Measurements from ENCODE around the gene MRPS27.

The MRPS27 gene

DNA sequence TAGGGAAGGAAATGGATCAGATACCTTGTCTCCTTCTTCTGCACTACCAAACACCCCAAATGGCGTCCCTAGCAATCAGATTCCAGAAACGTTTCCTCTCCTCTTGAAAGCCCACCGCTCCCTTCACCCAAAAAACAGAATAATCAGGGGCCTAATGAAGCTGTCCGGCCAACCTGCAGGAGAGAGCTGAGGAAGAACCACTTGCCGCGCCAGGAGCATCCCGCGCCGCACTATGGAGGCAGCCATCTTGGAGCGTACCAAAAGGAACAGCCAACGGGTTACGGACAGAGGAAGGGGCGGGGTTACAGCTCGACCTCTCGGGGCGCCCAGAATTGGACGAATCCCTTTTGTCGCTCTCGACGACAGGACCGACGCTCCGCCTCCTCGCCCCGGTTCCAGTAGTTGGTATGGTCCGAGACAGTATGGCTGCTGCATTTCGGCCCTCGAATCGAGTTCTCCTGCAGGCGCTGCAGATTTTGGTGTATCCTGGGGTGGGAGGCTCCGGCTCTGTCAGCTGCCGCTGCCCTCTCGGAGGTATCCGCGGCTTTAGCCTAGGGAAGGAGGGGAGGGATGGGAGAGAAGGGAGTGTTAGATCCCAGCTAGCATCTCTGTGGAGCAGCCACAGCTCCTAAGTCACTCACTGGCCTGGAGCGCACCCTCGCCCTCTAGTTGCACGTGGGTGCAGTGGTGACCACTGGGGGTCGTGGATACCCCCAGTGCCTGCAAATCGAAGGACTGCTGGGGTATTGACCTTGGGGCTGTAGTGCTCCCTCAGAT is at the start of gene MRPS27, which contains the start of gene PTCD2:
Gene MRPS27, minus strand, starts transcription at position 265 of the 777 bp plus-strand sequence. Its CDS starts 19 bp downstream, at position 246.
Gene PTCD2, plus strand, starts transcription at position 398 of the 777 bp plus-strand sequence. Its CDS starts 10 bp downstream, at position 408.
- DNase-seq (ENCODE audit: low spot score), result peak; percentile 98

DNA sequence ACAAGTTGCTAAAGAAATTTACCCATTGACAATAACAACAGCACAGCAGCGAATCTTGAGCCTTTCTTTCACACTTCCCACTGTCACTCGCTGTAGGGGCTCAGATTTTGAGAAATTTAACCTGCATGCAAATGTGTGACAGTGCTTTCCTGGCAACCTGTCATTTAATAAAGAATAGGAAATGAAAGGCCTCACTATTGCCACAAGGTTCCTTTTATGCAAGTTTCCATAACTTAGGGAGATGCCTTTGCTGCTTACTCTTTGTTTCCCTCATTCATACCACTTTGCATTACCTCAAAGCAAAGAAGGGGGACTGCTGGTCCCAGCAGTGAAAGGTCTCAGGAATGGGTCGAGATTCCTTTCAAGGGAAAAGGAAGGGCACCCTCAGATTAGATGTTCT is 49.7 kb upstream of the MRPS27 start:
- DNase-seq (ENCODE audit: low spot score), result no peak

DNA sequence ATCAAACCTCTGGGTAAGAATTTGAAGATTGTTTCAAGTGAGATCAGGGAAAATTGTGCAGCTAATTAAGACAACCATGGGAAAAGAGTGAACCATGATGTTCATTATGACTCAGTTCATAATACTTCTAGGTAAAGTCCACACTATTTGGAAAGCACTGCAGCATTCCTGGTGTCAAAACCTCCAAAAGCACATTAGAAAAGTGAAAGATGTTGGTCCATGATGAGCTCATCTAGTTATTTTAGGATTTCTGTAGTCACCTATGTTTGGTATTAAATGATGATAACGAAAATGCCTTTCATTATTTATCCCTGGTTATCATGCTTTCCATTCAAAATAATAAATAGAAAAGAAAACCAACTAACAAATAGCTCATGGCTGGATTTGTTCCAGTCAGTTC is 49.3 kb upstream of the MRPS27 start:
- no peak for DNase-seq (ENCODE audit: low spot score)

DNA sequence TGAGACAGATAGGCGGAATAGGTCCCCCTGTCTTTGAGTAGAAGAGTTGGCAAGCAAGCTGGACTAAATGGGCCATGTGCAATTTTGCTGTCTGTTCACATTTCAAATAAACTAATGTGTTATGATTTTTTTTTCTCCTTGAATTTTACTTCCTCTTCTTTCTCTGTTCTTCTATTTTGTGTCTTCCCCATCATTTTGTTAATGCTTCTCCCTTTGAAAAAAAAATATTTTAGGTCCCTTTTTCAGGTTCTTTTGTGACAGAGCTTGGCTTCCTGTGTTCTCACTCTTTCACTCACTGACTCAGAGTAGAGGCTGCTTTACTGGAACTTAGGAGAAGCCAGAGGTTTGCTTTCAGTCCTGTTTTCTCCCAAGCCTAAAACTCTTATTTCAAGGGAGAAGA is 48.2 kb upstream of the MRPS27 start:
- DNase-seq (ENCODE audit: low spot score), result no peak

DNA sequence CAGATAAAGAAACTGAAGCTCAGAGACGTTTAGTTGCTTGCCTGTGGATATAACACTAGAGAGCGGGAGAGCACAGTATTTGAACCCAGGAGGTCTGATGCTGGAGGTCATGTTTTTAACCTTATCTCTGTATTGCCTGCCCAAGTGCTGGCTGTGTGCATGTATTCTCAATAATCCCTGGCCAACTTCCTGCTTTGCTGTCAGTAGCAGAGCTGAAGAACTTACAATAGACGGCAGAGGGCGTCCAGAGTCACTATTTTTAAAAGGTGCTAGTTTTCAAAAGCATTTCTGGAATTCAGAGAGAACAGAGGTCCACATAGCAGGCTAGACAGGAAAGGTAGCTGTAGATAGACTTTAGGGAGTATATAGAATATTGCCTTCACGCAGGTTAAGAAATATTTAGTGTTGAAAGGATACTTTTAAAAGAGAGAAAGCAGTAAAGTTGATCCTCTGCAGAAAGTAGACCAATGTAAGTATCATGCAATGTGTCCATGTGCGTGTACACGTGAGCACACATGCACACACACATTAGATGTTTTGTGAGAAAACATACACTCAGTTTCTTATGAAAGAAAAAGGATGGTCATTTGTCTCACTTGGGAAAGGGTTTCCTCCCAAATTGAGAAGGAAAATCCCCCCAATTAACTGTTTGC is 46.4 kb upstream of the MRPS27 start:
- DNase-seq (ENCODE audit: low spot score), result peak; percentile 71

DNA sequence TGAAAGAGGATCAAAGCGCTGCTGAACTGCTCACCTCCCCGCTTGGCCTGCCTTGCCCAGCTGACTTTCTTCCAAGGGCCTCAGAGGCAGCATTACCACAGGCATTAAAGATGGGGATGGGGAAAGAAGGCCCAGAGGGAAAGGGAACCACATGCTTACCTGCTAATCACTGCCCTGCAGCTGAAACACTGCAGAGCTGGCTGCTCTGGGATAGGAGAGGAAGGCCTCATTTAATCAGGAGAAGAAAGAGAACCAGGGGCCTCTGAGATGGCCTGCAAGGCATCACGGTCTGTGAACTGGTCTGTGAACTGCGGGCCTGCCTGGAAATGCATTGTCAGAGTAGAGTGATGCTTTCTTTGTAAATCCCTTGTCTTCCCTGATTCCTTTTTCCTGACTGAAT is 44.9 kb upstream of the MRPS27 start:
- no peak for DNase-seq (ENCODE audit: low spot score)

DNA sequence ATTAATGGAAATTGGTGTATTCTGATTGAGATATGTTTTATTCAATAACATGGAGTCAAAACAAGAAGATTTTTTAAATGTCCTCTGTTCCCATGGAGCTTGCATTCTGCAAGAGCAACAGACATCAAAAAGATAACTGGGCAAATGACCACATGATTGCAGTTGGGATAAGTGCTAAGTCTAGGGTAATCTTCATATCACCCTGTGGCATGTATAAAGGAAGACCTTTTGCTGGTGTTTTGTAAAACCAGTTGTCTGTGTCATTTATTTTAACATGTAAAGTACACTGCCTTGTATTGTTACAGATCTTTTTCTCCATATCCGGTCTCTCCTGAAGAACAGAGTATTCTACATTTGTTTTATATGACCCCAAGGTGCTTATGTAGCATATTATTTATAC is 44.1 kb upstream of the MRPS27 start:
- no peak for DNase-seq (ENCODE audit: low spot score)

DNA sequence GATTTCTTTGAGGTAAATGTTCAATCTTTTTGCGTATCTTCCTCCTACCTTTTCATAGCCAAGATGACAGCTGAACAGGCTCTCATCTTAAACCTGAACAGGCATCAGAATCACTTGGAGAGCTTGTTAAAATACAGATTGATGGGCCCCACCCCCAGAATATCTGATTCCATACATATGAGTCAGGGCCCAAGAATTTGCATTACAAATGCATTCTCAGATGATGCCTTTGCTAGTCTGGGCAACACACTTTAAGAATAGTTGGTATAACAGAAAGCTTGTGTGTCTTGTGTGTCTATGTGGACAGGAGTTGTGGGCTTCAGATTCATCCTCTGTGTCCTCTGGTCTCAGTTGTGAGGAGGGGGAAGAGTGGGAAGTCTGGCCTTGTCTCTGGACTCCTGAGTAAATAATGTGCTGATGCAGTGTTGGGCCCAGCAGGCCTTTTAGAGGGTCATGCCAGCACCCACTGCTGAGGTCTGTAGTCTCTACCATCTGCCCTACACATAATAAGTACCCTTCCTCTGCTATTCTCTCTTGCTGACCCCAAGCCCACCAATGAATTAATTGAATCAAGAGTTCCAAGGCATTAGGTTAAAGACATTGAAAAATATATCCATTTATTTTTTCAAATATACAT is 43.2 kb upstream of the MRPS27 start:
- peak; percentile 62 for DNase-seq (ENCODE audit: low spot score)

DNA sequence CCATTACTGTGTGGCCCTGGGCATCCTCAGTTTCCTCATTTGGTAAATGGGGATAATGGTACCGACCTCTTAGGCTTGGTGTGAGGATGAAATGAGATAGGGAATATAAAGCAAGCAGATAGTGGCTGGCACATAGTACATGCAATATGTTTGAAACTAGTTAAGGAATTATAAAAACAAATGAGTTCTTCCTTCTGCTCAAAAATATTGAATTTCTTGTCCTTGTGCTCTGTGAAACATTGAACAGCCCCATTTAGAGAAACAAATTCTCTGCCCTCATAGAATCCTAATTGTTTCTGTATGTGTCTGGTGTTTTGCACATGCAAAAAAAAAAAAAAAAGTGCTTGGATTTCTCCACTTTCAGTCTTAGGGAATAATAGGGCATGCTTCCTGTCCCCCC is 39.8 kb upstream of the MRPS27 start:
- DNase-seq (ENCODE audit: low spot score), result no peak

DNA sequence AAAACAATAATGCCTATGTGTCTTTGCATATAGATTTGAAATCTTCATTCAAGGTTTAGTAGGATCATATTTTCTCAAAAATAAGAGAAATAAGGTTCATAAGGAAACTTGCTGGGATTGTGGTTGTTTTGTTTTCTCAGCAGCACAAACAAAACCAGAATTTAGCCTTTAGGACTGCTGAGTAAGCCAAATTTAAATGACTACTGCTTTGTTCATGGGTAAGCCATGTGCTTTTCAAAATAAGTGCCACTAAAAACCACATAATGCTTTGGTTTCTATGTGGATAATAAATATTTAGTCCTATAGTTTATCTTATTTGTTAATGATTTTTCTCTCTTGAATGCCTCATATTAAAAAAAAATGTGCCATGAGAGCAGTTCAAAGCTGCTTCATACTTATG is 38.9 kb upstream of the MRPS27 start:
- no peak for DNase-seq (ENCODE audit: low spot score)

DNA sequence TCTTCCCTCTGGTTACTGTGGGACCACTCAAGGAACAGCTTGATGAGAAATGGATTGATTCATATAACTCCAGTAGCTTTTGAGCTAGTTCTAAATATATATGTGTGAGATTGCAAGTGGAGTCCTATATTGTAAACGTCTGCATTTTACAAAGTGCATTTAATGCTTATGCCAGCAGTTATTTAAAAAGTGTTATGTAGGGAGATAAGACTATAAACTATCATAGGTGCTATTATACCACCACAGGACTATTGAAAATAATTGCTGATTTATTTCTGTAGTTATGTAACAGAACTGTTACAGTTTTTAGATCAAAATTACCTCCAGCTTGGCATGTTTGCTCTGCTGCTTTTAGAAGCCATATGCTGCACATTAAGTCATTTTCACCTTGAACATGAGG is 36.3 kb upstream of the MRPS27 start:
- no peak for DNase-seq (ENCODE audit: low spot score)

DNA sequence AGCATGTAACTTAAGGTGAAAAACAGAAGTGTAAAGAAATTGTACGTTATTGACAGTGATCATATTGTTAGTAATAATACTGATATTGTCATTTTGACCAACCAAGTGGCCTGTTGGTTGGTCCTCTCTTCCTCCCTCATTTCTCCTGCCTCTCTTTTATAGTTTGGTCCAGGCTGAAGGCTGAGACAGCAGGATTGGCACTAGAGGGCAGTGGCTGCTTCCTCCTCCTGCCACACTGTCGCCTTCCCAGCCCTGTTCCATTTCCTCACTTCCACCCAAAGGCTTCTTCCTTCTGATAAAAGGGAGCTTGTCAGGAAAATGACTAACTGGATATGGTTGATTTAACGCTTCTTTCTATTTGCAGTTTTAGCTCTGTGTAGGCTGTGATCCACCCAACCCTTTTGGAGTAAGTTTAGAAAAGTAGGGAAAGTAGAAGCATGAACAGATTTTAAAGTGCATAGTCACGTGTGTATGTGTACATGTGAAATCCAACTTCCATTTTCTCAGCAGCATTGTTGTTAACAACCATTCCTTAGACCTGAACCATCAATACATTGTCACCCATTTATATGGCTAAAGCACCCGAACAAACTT is 35.8 kb upstream of the MRPS27 start:
- peak; percentile 58 for DNase-seq (ENCODE audit: low spot score)

DNA sequence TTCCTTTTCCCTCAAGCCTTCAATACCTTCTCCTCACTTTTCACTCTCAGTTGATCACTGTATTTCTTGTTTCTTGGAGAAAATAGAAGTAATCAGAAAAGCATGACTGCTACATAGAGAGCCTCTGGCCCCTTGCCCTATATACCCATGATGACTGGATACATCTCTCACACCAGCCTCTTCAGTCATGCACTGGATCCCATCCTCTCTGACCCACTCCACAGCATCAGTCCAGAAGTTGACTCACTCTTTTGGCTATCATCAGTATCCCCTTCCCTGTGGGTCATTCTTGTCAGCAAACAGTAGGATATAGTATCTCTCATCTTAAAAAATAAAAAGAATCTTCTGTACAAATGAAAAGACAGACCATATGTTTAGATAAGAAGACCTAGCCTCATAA is 33.0 kb upstream of the MRPS27 start:
- peak; percentile 40 for DNase-seq (ENCODE audit: low spot score)

DNA sequence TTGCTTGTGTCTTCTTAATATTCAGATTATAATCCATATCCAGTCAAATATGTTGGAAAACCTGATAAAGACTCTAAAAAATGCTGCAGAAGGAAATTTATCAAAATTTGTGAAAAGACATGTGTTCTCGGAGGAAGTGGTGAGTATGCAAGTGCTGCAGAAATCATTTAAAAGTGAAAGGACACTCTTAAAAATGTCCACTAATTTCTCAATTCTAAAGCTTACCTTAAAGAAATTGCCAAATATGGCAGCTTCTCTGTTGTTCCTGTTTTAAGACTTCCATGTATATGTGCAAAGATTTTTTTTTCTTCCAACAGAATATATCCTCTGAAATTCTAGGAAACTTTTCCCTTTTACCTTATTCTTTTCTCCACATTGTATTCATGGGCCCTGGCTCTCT is 32.6 kb upstream of the MRPS27 start:
- no peak for DNase-seq (ENCODE audit: low spot score)

DNA sequence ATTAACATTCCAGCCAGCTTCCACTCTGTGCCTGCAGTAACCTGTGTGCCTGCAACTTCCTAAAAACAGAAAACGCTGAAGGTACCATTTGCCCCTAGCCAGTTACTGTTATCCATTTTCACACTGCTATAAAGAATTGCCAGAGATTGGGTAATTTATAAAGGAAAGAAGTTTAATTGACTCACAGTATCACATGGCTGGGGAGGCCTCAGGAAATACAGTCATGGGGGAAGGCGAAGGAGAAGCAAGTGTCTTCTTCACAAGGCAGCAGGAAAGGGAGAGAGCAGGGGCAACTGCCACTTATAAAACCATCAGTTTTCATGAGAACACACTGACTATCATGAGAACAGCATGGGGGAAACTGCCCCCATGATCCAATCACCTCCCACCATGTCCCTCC is 31.3 kb upstream of the MRPS27 start:
- DNase-seq (ENCODE audit: low spot score), result no peak

DNA sequence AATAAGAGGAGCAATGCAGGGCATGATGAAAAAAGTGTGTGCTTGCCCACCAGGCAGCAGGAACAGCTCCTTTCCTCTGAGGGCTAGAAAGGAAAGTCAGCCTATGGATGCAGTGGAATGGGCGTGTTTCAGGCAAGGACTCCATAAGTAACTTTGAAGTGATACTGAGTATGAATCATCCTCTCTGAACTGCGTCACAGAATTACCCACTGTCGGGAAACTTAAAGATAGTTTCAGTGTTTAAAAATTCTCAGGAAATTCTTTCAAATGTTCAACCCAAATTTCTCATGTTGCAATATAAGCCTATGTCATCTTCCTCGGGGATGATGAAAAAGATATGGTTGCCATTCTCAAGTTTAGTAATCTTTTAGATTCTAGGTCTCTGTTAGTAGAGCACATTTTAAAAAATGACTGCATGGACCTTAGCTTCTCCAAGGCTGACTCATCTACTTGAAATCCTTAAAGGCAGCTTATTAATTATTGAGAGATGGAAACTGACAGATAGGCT is 27.8 kb upstream of the MRPS27 start:
- peak; percentile 78 for DNase-seq (ENCODE audit: low spot score)

DNA sequence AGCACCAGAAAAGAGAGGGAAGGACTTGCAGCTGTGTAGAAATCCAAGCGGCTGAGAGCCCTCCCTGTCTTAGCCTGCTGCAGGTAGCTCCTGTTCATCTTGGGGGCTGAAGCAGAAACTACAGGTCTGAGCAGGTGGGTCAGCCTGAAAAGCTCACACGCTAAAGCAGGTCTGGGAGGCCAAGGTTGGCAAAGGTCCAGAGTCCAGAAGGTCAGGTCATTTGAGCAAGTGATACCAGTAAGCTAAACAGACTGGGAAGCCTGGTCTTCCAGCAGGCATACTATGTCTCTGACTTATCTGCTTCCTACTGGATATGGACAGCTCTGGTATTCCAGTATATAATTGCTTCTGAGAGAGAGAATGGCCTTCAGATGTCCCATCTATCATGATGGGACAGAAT is 26.4 kb upstream of the MRPS27 start:
- DNase-seq (ENCODE audit: low spot score), result no peak

DNA sequence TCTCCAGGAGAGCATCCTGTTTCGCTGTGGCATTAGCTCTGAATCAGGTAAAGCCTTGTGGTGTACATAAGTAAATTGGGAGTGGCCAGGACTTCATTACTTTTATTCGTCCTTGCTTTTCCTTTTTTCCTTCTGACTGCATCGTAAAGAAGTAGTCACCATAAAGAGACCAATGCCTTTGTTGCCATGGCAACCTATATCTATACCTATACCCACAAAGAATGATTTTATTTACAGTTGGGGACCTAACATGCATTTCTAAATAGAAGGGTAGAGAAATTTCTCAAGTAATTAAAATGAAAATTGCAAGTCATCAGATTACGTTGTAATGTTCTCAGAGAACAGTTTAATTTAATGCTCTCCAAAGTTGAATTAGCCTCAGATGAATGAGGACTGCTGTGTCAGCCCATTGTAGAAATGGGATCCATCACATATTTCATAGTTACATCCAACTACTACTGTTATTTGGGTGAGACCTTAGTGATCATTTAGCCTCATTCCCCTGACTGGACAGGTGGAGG is 18.7 kb upstream of the MRPS27 start:
- DNase-seq (ENCODE audit: low spot score), result no peak

DNA sequence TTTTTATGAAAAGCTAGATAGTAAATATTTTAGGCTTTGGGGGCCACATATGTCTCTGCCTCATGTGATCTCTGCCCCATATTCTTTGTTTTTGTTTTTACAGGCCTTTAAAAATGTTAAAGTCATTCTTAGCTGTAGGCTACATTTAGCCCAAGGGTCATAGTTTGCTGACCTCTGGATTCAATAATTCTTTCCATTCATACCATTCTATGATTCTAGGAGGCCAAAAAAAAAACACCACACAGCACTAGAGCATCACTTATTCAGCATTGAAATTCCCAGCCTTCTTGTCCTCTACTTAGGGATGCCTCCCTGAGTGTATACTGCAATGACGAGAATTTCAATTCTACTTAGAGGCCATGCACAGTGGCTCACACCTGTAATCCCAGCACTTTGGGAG is 17.1 kb upstream of the MRPS27 start:
- DNase-seq (ENCODE audit: low spot score), result no peak

DNA sequence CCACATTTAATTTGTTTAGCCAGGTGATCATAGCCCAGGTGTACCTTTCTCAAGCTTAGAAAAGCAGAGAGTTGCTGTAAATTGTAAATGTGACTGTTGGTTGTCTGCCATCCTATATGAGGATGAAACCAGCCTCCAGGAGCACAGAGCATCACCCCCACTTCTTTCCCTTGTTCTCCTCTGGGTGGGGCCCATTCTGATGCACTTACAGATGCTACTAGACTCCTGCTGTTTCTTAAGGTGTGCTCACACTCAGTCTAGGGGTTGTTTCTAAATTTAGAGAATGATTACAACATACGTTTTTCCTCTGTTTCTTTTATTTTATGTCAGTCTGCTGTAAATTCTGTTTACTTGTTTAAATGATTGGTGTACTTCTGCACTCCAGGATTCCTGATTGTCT is 10.7 kb upstream of the MRPS27 start:
- DNase-seq (ENCODE audit: low spot score), result no peak

DNA sequence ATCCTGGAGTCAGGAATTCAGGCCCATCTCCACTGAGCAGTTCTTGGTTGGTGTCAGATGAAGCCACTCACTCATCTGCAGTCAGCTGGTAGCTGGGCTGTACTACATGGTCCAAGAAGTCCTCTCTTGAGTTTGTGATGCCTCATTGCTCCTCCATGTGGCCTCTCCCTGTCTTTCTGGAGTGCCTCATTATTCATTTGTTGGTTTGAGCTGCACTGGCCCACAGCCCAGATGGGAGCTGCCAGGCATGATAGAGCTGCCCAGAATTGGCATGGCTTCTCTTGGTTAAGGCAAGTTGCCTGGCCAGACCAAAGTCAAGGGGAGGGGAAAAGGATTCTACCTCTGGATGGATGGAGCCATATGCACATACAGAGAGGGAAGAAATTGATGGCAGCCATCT is 8.1 kb upstream of the MRPS27 start:
- DNase-seq (ENCODE audit: low spot score), result peak; percentile 29

DNA sequence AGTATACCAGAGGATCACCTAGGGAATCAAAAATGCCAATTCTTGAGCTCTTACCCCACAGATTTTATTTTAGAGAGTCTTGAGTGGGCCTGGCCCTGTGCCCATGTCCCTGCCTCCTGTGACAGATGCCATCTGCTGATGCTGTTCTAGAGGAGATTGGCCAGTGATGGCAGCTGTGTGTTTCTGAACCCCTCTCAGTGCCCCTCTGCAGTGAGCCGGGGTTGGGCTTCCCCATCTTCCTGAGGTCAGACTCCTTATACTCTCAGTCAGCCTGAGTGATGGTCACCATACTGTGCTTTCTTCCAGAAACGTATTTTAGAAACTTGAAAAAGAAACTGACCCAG is 6.2 kb upstream of the MRPS27 start:
- no peak for DNase-seq (ENCODE audit: low spot score)

Data from GM03348 (cell line).